HEK293 (cell line): Measurements from ENCODE around the gene ZFC3H1.
"Not testable (repeated sequence)": the region's sequence is repeated elsewhere in the genome, so short reads cannot be mapped to it uniquely, and the experiment has no call there.

Experiments
- HOXA7 ChIP-seq: sonication (generic); formaldehyde crosslinking; IDR thresholded peaks from 2 replicates; pipeline ENCODE4 v1.8.1; 2022; ENCODE audit warnings: missing genetic modification reagents, borderline replicate concordance
- KLF10 ChIP-seq: fragments of 450-650 bp; IDR thresholded peaks from 2 replicates; pipeline ENCODE4 v1.5.1; 2018; ENCODE audit warnings: missing biosample characterization, mild to moderate bottlenecking, missing genetic modification characterization
- KLF8 ChIP-seq: fragments of 450-650 bp; formaldehyde crosslinking; IDR thresholded peaks from 2 replicates; pipeline ENCODE4 v1.5.1; 2016; ENCODE audit warnings: missing biosample characterization, missing genetic modification characterization
- TSHZ1 ChIP-seq: fragments of 450-650 bp; formaldehyde crosslinking; IDR thresholded peaks from 2 replicates; pipeline ENCODE4 v1.5.1; 2016; ENCODE audit warnings: missing biosample characterization, missing genetic modification characterization, borderline replicate concordance
- YY1 ChIP-seq: fragments of 450-650 bp; formaldehyde crosslinking; IDR thresholded peaks from 2 replicates; pipeline ENCODE4 v1.5.1; 2018; ENCODE audit warnings: missing biosample characterization, missing genetic modification characterization
- ZBTB21 ChIP-seq: fragments of 450-650 bp; formaldehyde crosslinking; IDR thresholded peaks from 2 replicates; pipeline ENCODE4 v1.5.1; 2017; ENCODE audit warnings: missing biosample characterization, missing genetic modification characterization
- ZNF132 ChIP-seq: fragments of 450-650 bp; formaldehyde crosslinking; IDR thresholded peaks from 2 replicates; pipeline ENCODE4 v1.5.1; 2017; ENCODE audit warnings: missing biosample characterization, missing genetic modification characterization, borderline replicate concordance
- ZNF280C ChIP-seq: fragments of 450-650 bp; formaldehyde crosslinking; IDR thresholded peaks from 2 replicates; pipeline ENCODE4 v1.5.1; 2016; ENCODE audit warnings: missing biosample characterization, missing genetic modification characterization
- ZNF350 ChIP-seq: fragments of 450-650 bp; formaldehyde crosslinking; IDR thresholded peaks from 2 replicates; pipeline ENCODE4 v1.5.0; 2017; ENCODE audit warnings: missing biosample characterization, mild to moderate bottlenecking, missing genetic modification characterization
- ZNF654 ChIP-seq: fragments of 450-650 bp; formaldehyde crosslinking; IDR thresholded peaks from 2 replicates; pipeline ENCODE4 v1.5.1; 2016; ENCODE audit warnings: low read depth, missing biosample characterization, missing genetic modification characterization
- ZSCAN30 ChIP-seq: fragments of 450-650 bp; IDR thresholded peaks from 2 replicates; pipeline ENCODE4 v1.5.1; 2018; ENCODE audit warnings: missing biosample characterization, mild to moderate bottlenecking, missing genetic modification characterization, moderate library complexity
- TF ChIP-seq, protein P1 (sequence below): fragments of 450-650 bp; formaldehyde crosslinking; IDR thresholded peaks from 2 replicates; pipeline ENCODE4 v1.5.1; 2016; ENCODE audit warnings: missing biosample characterization, missing genetic modification characterization
- TF ChIP-seq, protein P2 (sequence below): fragments of 450-650 bp; formaldehyde crosslinking; IDR thresholded peaks from 2 replicates; pipeline ENCODE4 v1.5.1; 2016; ENCODE audit warnings: missing biosample characterization, missing genetic modification characterization

- TF ChIP-seq ZBTB21; ZNF280C (tag by site-specific recombination); KLF10 (tag by site-specific recombination); ZNF654 (tag by site-specific recombination); TSHZ1 (tag by site-specific recombination); YY1; KLF8; ZNF350 (tag by site-specific recombination); ZNF132 (tag by site-specific recombination); ZSCAN30 (tag by site-specific recombination); HOXA7 (CRISPR knock-in tag): not testable (repeated sequence)
- TF ChIP-seq, protein P1, sequence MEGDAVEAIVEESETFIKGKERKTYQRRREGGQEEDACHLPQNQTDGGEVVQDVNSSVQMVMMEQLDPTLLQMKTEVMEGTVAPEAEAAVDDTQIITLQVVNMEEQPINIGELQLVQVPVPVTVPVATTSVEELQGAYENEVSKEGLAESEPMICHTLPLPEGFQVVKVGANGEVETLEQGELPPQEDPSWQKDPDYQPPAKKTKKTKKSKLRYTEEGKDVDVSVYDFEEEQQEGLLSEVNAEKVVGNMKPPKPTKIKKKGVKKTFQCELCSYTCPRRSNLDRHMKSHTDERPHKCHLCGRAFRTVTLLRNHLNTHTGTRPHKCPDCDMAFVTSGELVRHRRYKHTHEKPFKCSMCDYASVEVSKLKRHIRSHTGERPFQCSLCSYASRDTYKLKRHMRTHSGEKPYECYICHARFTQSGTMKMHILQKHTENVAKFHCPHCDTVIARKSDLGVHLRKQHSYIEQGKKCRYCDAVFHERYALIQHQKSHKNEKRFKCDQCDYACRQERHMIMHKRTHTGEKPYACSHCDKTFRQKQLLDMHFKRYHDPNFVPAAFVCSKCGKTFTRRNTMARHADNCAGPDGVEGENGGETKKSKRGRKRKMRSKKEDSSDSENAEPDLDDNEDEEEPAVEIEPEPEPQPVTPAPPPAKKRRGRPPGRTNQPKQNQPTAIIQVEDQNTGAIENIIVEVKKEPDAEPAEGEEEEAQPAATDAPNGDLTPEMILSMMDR: not testable (repeated sequence)
- TF ChIP-seq, protein P2, sequence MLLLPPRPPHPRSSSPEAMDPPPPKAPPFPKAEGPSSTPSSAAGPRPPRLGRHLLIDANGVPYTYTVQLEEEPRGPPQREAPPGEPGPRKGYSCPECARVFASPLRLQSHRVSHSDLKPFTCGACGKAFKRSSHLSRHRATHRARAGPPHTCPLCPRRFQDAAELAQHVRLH (tag by site-specific recombination): not testable (repeated sequence)
Observed at GRCh38 chr12:71569885-71570284, 93.8 kb downstream of the ZFC3H1 start.
